ENCODE results near the gene IGSF8. TPM values are rescaled to one million over a fixed set of nuclear protein-coding genes. Genes with fewer than 3 reads are reported as not detected.

IGSF8 gene
- total RNA-seq, 1 experiment from 2014 or later = 35.6 TPM

GRCh38 chr1:160064746-160065145, 33.7 kb downstream of the IGSF8 start:
- ChIA-PET POLR2A (no interaction called here), RAD21 (ENCODE audit: low non-redundant PET in 1 of 2, low total read pairs in 2 of 2, uncharacterized antibody in 2 of 2, unreplicated experiment in 2 of 2) (no interaction called here), CTCF (no interaction called here)
- DNase-seq (ENCODE audit: low read depth, low spot score) (no peak), ATAC-seq (no peak)
- Histone ChIP-seq H3K4me2 (ENCODE audit: low read length) (no peak overlapping the region), H2AFZ (ENCODE audit: low read depth, low read length, poor library complexity, severe bottlenecking) (no peak overlapping the region), H3K9ac (ENCODE audit: low read length) (no peak overlapping the region), H3K4me3 (replicated peaks in 1 of 2; ENCODE audit: low read depth in 1 of 2, low read length in 2 of 2) (no peak overlapping the region), H3K79me2 (ENCODE audit: insufficient read depth, low read length) (no peaks in the 10 kb centered on the region), H3K4me1 (ENCODE audit: control insufficient read depth in 1 of 2, insufficient read depth in 2 of 2, low read length in 2 of 2) (peaks cover 0 to 10% of the 10 kb centered on the region in 2 experiments; a peak in 2 of 4 replicates), H3K9me3 (ENCODE audit: control insufficient read depth in 1 of 2, insufficient read depth in 1 of 2, low read depth in 1 of 2, low read length in 2 of 2) (no peaks in the 10 kb centered on the region), H3K36me3 (ENCODE audit: control insufficient read depth in 1 of 2, insufficient read depth in 2 of 2, low read length in 2 of 2) (no peaks in the 10 kb centered on the region), H4K20me1 (ENCODE audit: insufficient read depth) (no peaks in the 10 kb centered on the region), H3K9me2 (ENCODE audit: insufficient read depth) (no peaks in the 10 kb centered on the region), H3K27ac (ENCODE audit: low read depth, low read length) (no peak overlapping the region), H3K27me3 (ENCODE audit: insufficient read depth, low read length) (no peaks in the 10 kb centered on the region)
- no peak for TF ChIP-seq SIN3A (IDR thresholded peaks at IDR 0.05; ENCODE audit: low read depth)
- TF ChIP-seq, protein P1, sequence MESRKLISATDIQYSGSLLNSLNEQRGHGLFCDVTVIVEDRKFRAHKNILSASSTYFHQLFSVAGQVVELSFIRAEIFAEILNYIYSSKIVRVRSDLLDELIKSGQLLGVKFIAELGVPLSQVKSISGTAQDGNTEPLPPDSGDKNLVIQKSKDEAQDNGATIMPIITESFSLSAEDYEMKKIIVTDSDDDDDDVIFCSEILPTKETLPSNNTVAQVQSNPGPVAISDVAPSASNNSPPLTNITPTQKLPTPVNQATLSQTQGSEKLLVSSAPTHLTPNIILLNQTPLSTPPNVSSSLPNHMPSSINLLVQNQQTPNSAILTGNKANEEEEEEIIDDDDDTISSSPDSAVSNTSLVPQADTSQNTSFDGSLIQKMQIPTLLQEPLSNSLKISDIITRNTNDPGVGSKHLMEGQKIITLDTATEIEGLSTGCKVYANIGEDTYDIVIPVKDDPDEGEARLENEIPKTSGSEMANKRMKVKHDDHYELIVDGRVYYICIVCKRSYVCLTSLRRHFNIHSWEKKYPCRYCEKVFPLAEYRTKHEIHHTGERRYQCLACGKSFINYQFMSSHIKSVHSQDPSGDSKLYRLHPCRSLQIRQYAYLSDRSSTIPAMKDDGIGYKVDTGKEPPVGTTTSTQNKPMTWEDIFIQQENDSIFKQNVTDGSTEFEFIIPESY (IDR thresholded peaks at IDR 0.05; ENCODE audit: extremely low read depth, insufficient replicate concordance, low read length) = no peak
- TF ChIP-seq, protein P2, sequence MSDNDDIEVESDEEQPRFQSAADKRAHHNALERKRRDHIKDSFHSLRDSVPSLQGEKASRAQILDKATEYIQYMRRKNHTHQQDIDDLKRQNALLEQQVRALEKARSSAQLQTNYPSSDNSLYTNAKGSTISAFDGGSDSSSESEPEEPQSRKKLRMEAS (IDR thresholded peaks at IDR 0.05) = no peak
- TF ChIP-seq POLR2A (IDR thresholded peaks at IDR 0.05; ENCODE audit: borderline replicate concordance, extremely low read depth, insufficient read depth, insufficient read length) = no peak
- TF ChIP-seq CBX3 (IDR thresholded peaks at IDR 0.05; ENCODE audit: low read depth) = no peak
- TF ChIP-seq, protein P3, sequence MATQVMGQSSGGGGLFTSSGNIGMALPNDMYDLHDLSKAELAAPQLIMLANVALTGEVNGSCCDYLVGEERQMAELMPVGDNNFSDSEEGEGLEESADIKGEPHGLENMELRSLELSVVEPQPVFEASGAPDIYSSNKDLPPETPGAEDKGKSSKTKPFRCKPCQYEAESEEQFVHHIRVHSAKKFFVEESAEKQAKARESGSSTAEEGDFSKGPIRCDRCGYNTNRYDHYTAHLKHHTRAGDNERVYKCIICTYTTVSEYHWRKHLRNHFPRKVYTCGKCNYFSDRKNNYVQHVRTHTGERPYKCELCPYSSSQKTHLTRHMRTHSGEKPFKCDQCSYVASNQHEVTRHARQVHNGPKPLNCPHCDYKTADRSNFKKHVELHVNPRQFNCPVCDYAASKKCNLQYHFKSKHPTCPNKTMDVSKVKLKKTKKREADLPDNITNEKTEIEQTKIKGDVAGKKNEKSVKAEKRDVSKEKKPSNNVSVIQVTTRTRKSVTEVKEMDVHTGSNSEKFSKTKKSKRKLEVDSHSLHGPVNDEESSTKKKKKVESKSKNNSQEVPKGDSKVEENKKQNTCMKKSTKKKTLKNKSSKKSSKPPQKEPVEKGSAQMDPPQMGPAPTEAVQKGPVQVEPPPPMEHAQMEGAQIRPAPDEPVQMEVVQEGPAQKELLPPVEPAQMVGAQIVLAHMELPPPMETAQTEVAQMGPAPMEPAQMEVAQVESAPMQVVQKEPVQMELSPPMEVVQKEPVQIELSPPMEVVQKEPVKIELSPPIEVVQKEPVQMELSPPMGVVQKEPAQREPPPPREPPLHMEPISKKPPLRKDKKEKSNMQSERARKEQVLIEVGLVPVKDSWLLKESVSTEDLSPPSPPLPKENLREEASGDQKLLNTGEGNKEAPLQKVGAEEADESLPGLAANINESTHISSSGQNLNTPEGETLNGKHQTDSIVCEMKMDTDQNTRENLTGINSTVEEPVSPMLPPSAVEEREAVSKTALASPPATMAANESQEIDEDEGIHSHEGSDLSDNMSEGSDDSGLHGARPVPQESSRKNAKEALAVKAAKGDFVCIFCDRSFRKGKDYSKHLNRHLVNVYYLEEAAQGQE (IDR thresholded peaks at IDR 0.05; ENCODE audit: low read depth) = no peak
- no peak for TF ChIP-seq SRF (IDR thresholded peaks at IDR 0.05; ENCODE audit: low read depth)
- TF ChIP-seq ZNF274 (IDR thresholded peaks at IDR 0.05; ENCODE audit: low read depth, low read length) = no peak
- no peak for TF ChIP-seq EZH2 (IDR thresholded peaks at IDR 0.05)
- TF ChIP-seq, protein P4, sequence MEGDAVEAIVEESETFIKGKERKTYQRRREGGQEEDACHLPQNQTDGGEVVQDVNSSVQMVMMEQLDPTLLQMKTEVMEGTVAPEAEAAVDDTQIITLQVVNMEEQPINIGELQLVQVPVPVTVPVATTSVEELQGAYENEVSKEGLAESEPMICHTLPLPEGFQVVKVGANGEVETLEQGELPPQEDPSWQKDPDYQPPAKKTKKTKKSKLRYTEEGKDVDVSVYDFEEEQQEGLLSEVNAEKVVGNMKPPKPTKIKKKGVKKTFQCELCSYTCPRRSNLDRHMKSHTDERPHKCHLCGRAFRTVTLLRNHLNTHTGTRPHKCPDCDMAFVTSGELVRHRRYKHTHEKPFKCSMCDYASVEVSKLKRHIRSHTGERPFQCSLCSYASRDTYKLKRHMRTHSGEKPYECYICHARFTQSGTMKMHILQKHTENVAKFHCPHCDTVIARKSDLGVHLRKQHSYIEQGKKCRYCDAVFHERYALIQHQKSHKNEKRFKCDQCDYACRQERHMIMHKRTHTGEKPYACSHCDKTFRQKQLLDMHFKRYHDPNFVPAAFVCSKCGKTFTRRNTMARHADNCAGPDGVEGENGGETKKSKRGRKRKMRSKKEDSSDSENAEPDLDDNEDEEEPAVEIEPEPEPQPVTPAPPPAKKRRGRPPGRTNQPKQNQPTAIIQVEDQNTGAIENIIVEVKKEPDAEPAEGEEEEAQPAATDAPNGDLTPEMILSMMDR (IDR thresholded peaks at IDR 0.05 in 2 of 3, conservative IDR thresholded peaks at IDR 0.05 in 1 of 3; ENCODE audit: borderline replicate concordance in 1 of 3, insufficient read depth in 1 of 3, low read depth in 2 of 3, low read length in 2 of 3) = no peak
- TF ChIP-seq CEBPB (IDR thresholded peaks at IDR 0.05; ENCODE audit: low read depth) = no peak
- no peak for TF ChIP-seq EZH2phosphoT487 (IDR thresholded peaks at IDR 0.05; ENCODE audit: borderline replicate concordance)
- TF ChIP-seq JUND (IDR thresholded peaks at IDR 0.05) = no peak
- BruUV-seq (replicated peaks) = no TSS peak
- intact Hi-C loops (cut with micrococcal nuclease) = no loop called here
